Lower leg skin (tissue), 3 donors: ENCODE data around the gene SRCIN1.

ENCODE experiments used
- POLR2A ChIP-seq, 2 donors: fragments of 450-650 bp; IDR thresholded peaks; one replicate each; pipeline ENCODE4 v1.6.1; 2016 to 2017; ENCODE audit warnings: antibody characterized with exemption in 2 of 2, mild to moderate bottlenecking in 1 of 2, moderate library complexity in 1 of 2
- TF ChIP-seq, protein P1 (sequence below), 3 donors: fragments of 450-650 bp; IDR thresholded peaks; one replicate each; pipeline ENCODE4 v1.5.1; 2016; ENCODE audit warnings: antibody characterized with exemption in 3 of 3, mild to moderate bottlenecking in 3 of 3, moderate library complexity in 2 of 3

DNA sequence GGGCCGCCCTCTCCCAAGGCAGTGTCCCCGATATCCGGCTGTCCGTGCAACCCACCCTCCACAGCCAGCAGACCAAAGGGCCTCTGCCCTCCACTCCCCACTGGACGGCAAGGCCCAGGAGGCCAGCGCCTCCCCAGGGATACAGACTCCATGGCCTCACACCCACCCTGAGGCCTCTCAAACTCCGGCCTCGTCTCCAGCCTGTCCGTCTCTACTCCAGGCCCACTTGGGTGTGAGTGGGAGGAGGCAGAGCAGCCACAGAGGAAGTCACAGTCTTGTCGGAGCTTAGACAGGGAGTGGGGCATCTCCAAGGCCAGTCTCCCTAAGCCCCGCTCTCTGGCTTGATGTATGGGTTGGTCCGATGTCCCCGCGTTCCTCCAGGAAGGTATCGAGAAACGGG, 73.3 kb downstream of the SRCIN1 start:
- TF ChIP-seq, protein P1, sequence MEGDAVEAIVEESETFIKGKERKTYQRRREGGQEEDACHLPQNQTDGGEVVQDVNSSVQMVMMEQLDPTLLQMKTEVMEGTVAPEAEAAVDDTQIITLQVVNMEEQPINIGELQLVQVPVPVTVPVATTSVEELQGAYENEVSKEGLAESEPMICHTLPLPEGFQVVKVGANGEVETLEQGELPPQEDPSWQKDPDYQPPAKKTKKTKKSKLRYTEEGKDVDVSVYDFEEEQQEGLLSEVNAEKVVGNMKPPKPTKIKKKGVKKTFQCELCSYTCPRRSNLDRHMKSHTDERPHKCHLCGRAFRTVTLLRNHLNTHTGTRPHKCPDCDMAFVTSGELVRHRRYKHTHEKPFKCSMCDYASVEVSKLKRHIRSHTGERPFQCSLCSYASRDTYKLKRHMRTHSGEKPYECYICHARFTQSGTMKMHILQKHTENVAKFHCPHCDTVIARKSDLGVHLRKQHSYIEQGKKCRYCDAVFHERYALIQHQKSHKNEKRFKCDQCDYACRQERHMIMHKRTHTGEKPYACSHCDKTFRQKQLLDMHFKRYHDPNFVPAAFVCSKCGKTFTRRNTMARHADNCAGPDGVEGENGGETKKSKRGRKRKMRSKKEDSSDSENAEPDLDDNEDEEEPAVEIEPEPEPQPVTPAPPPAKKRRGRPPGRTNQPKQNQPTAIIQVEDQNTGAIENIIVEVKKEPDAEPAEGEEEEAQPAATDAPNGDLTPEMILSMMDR (IDR thresholded peaks at IDR 0.05), result no peak
- TF ChIP-seq POLR2A (IDR thresholded peaks at IDR 0.05), result no peak
